Karpas-422 (cell line): ENCODE results near the gene PTH2. TPM values are rescaled to one million over a fixed set of nuclear protein-coding genes. Genes with fewer than 3 reads are reported as not detected.

Experiments used
- DNase-seq: peaks from one replicate; pipeline ENCODE4 v3.0.0-alpha.2; 2015
- H2AFZ ChIP-seq: fragments of 200-600 bp; sonication (generic); 2 replicates; pipeline ENCODE4 v1.6.1; 2014; ENCODE audit warnings: antibody characterized with exemption, low read length, mixed read lengths
- H3K27ac ChIP-seq: fragments of 200-600 bp; sonication (generic); 2 replicates; pipeline ENCODE4 v1.5.1; 2014; ENCODE audit warnings: mild to moderate bottlenecking, low read length, moderate library complexity
- H3K27me3 ChIP-seq: fragments of 200-600 bp; sonication (generic); 2 replicates; pipeline ENCODE4 v1.6.1; 2014; ENCODE audit warnings: low read length, mixed read lengths
- H3K36me3 ChIP-seq: fragments of 200-600 bp; sonication (generic); 2 replicates; pipeline ENCODE4 v1.6.1; 2014; ENCODE audit warnings: low read length, mixed read lengths; ENCODE audit not compliant: insufficient read depth
- H3K4me1 ChIP-seq: fragments of 200-600 bp; sonication (generic); 2 replicates; pipeline ENCODE4 v1.6.1; 2014; ENCODE audit warnings: mild to moderate bottlenecking, low read length, mixed read lengths
- H3K4me2 ChIP-seq: fragments of 200-600 bp; sonication (generic); 2 replicates; pipeline ENCODE4 v1.6.1; 2014; ENCODE audit warnings: low read length, low read depth, mild to moderate bottlenecking; ENCODE audit not compliant: poor library complexity, severe bottlenecking
- H3K4me3 ChIP-seq: fragments of 200-600 bp; sonication (generic); 2 replicates; pipeline ENCODE4 v1.5.1; 2014; ENCODE audit warnings: mild to moderate bottlenecking, antibody characterized with exemption, low read length, mixed read lengths
- H3K79me2 ChIP-seq: fragments of 200-600 bp; sonication (generic); 2 replicates; pipeline ENCODE4 v1.6.1; 2014; ENCODE audit warnings: mild to moderate bottlenecking, low read length, mixed read lengths
- H3K9ac ChIP-seq: fragments of 200-600 bp; sonication (generic); 2 replicates; pipeline ENCODE4 v1.6.0; 2014; ENCODE audit warnings: low read length
- H3K9me2 ChIP-seq: fragments of 200-600 bp; sonication (generic), shearing (Covaris generic); replicated peaks from 2 replicates; pipeline ENCODE4 v1.6.0; 2014; ENCODE audit warnings: mild to moderate bottlenecking, low read length, moderate library complexity; ENCODE audit not compliant: insufficient read depth
- H3K9me3 ChIP-seq: fragments of 300-700, 200-600 bp; sonication (generic); 2 replicates; pipeline ENCODE4 v1.6.1; 2014; ENCODE audit warnings: low read length, mixed read lengths
- H4K20me1 ChIP-seq: fragments of 200-600 bp; sonication (generic); 2 replicates; pipeline ENCODE4 v1.6.1; 2014; ENCODE audit warnings: mild to moderate bottlenecking, antibody characterized with exemption, low read length, low read depth; ENCODE audit not compliant: insufficient read depth
- total RNA-seq: library from RNA; depleted of rRNA; stranded (reverse); fragments of >200 nt; shearing (Covaris generic); gene quantifications from 2 replicates; pipeline ENCODE4 v1.2.3, GENCODE V29; 2014; ENCODE audit warnings: low replicate concordance

PTH2 gene
- total RNA-seq, 1 experiment from 2014 or later, result not detected

- H3K4me1 ChIP-seq, result peaks cover 63% of the 10 kb centered on the region
- H3K9ac ChIP-seq, result no peak overlapping the region
- H3K79me2 ChIP-seq, result no peaks in the 10 kb centered on the region
- no peaks in the 10 kb centered on the region for H3K9me3 ChIP-seq
- H3K27me3 ChIP-seq, result no peaks in the 10 kb centered on the region
- no peaks in the 10 kb centered on the region for H4K20me1 ChIP-seq
- DNase-seq, result no peak
- no peak overlapping the region for H3K4me2 ChIP-seq
- H3K4me3 ChIP-seq, result no peak overlapping the region
- H3K9me2 ChIP-seq, result no peaks in the 10 kb centered on the region
- no peak overlapping the region for H2AFZ ChIP-seq
- no peak overlapping the region for H3K27ac ChIP-seq
- no peaks in the 10 kb centered on the region for H3K36me3 ChIP-seq
These were observed 4.7 kb downstream of the PTH2 start for GRCh38 chr19:49418511-49418910.

GRCh38 chr19:49417088-49417487 is 6.2 kb downstream of the PTH2 start:
- Histone ChIP-seq H3K27me3 (no peaks in the 10 kb centered on the region), H3K4me2 (no peak overlapping the region), H3K36me3 (no peaks in the 10 kb centered on the region), H3K27ac (no peak overlapping the region), H3K4me1 (peaks cover 60% of the 10 kb centered on the region), H3K79me2 (no peaks in the 10 kb centered on the region), H3K9ac (peak overlapping the region; percentile 44), H3K4me3 (no peak overlapping the region), H4K20me1 (no peaks in the 10 kb centered on the region), H3K9me3 (no peaks in the 10 kb centered on the region), H3K9me2 (no peaks in the 10 kb centered on the region), H2AFZ (no peak overlapping the region)
- DNase-seq, result peak; percentile 76

- 0 out of 2 replicates have a peak overlapping the region, but pooled peaks have one; percentile 1 for H3K4me3 ChIP-seq
- peak overlapping the region; percentile 33 for H3K27ac ChIP-seq
- H3K27me3 ChIP-seq, result no peaks in the 10 kb centered on the region
- H3K4me1 ChIP-seq, result peaks cover 64% of the 10 kb centered on the region
- H3K9me3 ChIP-seq, result no peaks in the 10 kb centered on the region
- peak overlapping the region; percentile 63 for H3K9ac ChIP-seq
- no peaks in the 10 kb centered on the region for H3K79me2 ChIP-seq
- peak; percentile 70 for DNase-seq
- H4K20me1 ChIP-seq, result no peaks in the 10 kb centered on the region
- peak overlapping the region; percentile 50 for H3K4me2 ChIP-seq
- H3K9me2 ChIP-seq, result no peaks in the 10 kb centered on the region
- peak overlapping the region; percentile 29; the same call in 1 of the 2 replicates for H2AFZ ChIP-seq
- no peaks in the 10 kb centered on the region for H3K36me3 ChIP-seq
These were observed 7.4 kb downstream of the PTH2 start for GRCh38 chr19:49415810-49416200.

- Histone ChIP-seq H2AFZ (peak overlapping the region; percentile 29; the same call in 1 of the 2 replicates), H3K27ac (peak overlapping the region; percentile 33), H3K27me3 (no peaks in the 10 kb centered on the region), H3K4me2 (peak overlapping the region; percentile 50), H3K4me1 (peaks cover 60% of the 10 kb centered on the region), H3K36me3 (no peaks in the 10 kb centered on the region), H3K9me3 (no peaks in the 10 kb centered on the region), H3K79me2 (no peaks in the 10 kb centered on the region), H3K9ac (peak overlapping the region; percentile 63), H3K9me2 (no peaks in the 10 kb centered on the region), H3K4me3 (peak overlapping the region; percentile 1; the same call in 1 of the 2 replicates), H4K20me1 (no peaks in the 10 kb centered on the region)
- DNase-seq, result peak; percentile 89
These were observed 8.0 kb downstream of the PTH2 start for GRCh38 chr19:49415102-49415809.

GRCh38 chr19:49414256-49414655 is 9.0 kb downstream of the PTH2 start:
- H3K9me3 ChIP-seq, result no peaks in the 10 kb centered on the region
- peak overlapping the region; percentile 50 for H3K4me2 ChIP-seq
- no peak for DNase-seq
- H3K36me3 ChIP-seq, result no peaks in the 10 kb centered on the region
- no peak overlapping the region for H2AFZ ChIP-seq
- no peaks in the 10 kb centered on the region for H3K9me2 ChIP-seq
- H3K4me1 ChIP-seq, result peaks cover 70% of the 10 kb centered on the region
- no peaks in the 10 kb centered on the region for H4K20me1 ChIP-seq
- H3K9ac ChIP-seq, result peak overlapping the region; percentile 63; the same call in 1 of the 2 replicates
- H3K27me3 ChIP-seq, result no peaks in the 10 kb centered on the region
- no peak overlapping the region; the same call in 1 of the 2 replicates for H3K27ac ChIP-seq
- no peak overlapping the region for H3K4me3 ChIP-seq
- no peaks in the 10 kb centered on the region for H3K79me2 ChIP-seq

- no peaks in the 10 kb centered on the region for H4K20me1 ChIP-seq
- H3K27me3 ChIP-seq, result no peaks in the 10 kb centered on the region
- no peak overlapping the region for H3K9ac ChIP-seq
- H2AFZ ChIP-seq, result no peak overlapping the region
- H3K9me2 ChIP-seq, result no peaks in the 10 kb centered on the region
- H3K9me3 ChIP-seq, result no peaks in the 10 kb centered on the region
- no peak for DNase-seq
- H3K4me2 ChIP-seq, result no peak overlapping the region
- H3K4me1 ChIP-seq, result peaks cover 79% of the 10 kb centered on the region
- no peak overlapping the region for H3K27ac ChIP-seq
- H3K36me3 ChIP-seq, result no peaks in the 10 kb centered on the region
- no peak overlapping the region for H3K4me3 ChIP-seq
- H3K79me2 ChIP-seq, result no peaks in the 10 kb centered on the region
These were observed 9.9 kb downstream of the PTH2 start for GRCh38 chr19:49413348-49413747.

GRCh38 chr19:49411681-49412326 is 11.4 kb downstream of the PTH2 start:
- DNase-seq, result peak; percentile 69
- H3K9me3 ChIP-seq, result no peaks in the 10 kb centered on the region
- peaks cover 71% of the 10 kb centered on the region for H3K4me1 ChIP-seq
- H3K79me2 ChIP-seq, result no peaks in the 10 kb centered on the region
- no peaks in the 10 kb centered on the region for H3K9me2 ChIP-seq
- peak overlapping the region; percentile 21 for H3K9ac ChIP-seq
- H3K36me3 ChIP-seq, result no peaks in the 10 kb centered on the region
- H3K4me3 ChIP-seq, result no peak overlapping the region
- peak overlapping the region; percentile 25; the same call in 1 of the 2 replicates for H2AFZ ChIP-seq
- no peaks in the 10 kb centered on the region for H4K20me1 ChIP-seq
- no peaks in the 10 kb centered on the region for H3K27me3 ChIP-seq
- peak overlapping the region; percentile 1 for H3K4me2 ChIP-seq
- peak overlapping the region; percentile 54; the same call in 1 of the 2 replicates for H3K27ac ChIP-seq

GRCh38 chr19:49409441-49410029 is 13.7 kb downstream of the PTH2 start:
- Histone ChIP-seq H3K9me3 (no peaks in the 10 kb centered on the region), H4K20me1 (no peaks in the 10 kb centered on the region), H3K4me1 (peaks cover 54% of the 10 kb centered on the region), H3K4me2 (peak overlapping the region; percentile 72), H3K36me3 (no peaks in the 10 kb centered on the region), H3K9ac (peak overlapping the region; percentile 65), H2AFZ (peak overlapping the region; percentile 46), H3K27ac (peak overlapping the region; percentile 80), H3K79me2 (no peaks in the 10 kb centered on the region), H3K9me2 (no peaks in the 10 kb centered on the region), H3K4me3 (peak overlapping the region; percentile 51), H3K27me3 (no peaks in the 10 kb centered on the region)
- DNase-seq, result peak; percentile 90
